Measurements from ENCODE around the gene GPC6.
"Not testable (repeated sequence)": the region's sequence is repeated elsewhere in the genome, so short reads cannot be mapped to it uniquely, and the experiment has no call there.

GPC6 gene

DNA sequence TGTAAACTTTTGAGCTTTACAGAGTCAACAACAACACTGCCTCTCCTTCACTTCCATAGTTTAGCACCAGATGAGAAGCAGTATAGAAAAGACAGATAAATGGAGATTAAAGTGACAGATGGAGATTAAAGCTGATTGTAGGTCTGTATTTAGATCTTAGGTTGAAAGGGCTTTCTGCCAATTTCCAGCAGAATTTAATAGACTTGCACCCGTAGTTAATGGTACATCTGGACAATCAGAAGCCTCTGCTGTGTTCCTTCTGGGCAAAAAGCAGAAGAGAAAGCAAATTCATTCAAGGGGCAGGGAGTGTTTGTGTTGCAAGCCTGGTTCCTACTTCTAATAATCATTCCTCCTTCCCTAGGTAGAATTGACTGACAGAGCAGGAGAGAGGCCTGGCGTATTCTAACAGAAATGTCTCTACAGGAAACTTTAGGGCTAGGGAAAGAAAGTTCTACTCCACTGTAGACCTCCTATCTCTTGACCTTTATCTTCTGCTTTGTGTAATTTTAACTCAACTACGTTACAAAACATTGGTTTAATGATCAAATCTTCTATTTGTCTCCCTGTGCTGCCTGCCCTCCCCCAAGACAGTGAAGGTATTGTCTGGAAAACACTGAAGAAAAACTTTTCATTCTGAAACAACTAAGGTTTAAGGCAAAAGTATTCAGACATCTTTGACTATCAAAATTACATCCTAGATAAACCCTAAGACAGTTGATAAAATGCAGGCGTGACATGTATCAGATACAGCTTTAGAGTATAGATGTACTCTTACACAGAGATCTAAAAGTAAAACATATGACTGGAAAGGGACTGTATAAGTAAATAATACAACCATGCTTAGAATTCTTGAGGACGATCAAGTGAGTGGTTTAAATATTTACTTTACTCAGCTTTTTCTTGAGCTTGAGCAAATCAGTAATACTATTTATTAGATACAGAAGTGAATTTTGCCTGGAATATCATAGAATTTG is 44.4 kb downstream of the GPC6 start:
- DNase-seq, result no peak

DNA sequence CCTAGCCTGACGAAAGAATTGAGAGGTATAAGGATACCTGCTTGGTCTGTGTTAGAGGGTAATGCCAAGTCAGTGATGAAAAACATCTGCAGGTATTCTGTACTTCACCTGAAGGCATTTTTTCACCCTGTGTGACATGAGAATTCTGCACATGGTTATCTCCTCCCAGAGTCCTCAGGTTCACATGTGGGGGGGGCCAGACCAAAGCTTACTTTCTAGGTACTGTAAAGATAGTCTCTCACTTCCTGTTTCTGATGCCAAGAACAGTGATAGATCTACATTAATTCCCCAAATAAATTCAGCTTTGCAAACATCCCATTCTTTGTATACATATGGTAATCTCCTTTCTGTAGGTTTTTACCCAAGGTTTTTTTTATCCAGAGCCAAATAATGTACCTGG is 53.4 kb downstream of the GPC6 start:
- DNase-seq, result no peak

DNA sequence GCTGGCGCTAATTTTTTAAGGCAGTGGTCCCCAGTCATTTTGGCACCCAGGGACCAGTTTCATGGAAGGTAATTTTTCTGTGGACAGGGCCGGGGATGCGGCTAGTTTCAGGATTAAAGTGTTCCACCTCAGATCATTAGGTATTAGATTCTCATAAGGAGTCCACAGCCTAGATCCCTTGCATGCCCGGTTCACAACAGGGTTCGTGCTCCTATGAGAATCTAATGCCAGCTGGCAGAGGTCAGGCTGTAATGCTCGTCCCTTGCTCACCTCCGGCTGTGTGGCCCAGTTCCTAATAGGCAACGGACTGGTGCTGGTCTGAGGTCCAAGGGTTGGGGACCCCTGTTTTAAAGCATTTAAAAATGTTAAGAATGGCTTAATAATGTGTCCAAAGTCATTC is 54.1 kb downstream of the GPC6 start:
- DNase-seq, result no peak

DNA sequence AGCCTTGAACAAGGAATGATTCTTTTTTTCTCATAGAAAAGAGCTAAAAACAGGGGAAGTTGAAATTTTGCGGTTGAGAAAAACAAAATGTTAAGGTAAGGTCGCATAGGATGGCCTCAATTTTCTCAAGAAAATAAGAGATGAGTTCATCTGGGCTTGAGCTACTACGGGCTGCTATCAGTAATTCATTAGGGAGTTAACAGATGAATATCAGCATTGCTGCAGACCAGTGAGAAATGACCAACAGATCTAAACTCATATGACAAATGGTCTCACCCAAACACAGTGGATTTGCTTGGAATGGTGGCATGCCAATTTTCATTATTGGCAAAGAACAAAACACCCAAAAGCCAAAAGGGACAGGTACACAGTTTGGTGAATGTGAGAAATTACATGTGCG is 56.6 kb downstream of the GPC6 start:
- DNase-seq, result no peak

DNA sequence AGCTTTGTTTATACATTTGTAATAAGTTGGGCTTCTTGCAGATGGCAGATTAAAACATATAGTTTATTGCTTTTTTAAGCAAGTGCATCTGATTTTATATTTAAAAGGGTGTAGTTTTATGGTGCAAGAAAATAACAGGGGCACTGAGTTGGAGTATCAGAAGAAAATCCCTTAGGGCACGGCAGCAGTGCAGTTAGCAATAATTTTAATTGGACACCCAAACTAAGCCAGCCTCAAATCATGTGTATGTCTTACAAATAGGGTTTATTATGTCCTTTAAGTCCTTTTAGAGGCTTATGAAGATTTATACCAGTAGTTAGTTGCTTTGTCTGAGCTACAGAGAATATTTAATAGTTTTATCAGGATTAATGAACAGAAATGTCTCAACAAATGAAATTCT is 57.5 kb downstream of the GPC6 start:
- no peak for DNase-seq

DNA sequence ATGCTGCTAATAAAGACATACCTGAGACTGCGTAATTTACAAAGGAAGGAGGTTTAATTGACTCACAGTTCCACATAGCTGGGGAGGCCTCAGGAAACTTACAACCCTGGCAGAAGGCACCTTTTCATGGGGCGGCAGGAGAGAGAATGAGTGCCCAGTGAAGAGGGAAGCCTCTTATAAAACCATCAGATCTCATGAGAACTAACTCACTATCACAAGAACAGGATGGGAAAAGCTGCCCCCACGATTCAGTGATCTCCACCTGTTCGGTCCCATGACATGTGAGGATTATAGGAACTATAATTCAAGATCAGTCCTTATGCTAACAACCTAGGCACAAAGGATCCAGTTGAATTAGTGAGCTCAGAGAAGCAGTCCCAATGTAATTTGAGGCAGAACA is 59.4 kb downstream of the GPC6 start:
- no peak for DNase-seq

DNA sequence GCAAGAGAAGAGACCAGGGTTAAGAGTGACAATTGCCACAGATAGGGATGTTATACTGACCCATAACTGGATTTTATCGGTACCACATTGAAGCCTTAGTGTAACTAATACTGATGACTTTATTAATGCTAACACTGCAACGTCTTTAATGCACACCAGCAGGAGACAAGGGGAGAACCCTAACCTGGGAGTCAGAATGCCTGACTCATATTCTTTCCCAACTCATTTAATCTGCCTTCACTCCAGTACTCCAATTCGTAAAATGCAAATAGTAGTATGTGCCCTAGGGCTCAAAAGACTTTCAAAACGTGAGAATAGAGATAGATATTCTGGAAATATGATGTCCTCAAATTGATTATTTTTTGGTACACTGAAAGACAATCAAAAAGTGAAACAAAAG is 62.4 kb downstream of the GPC6 start:
- no peak for DNase-seq

DNA sequence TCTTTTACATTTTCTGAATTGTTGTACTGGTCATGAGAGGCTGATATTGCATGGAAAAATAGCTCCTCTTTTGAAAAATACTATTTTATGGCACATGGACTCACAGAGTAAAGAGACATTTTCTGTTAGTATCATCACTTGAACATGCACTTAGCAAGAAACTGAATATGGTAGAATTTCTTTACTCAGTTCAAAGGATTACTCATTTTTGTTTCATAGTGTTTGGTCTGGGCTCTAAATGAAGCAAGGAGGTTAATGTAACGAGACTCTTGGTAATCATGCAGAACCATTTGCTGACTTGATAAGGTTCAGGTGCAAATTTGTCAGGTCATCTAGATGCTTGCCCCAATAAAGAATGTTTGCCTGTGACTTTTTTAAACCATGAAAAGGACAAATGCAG is 63.2 kb downstream of the GPC6 start:
- DNase-seq, result no peak

DNA sequence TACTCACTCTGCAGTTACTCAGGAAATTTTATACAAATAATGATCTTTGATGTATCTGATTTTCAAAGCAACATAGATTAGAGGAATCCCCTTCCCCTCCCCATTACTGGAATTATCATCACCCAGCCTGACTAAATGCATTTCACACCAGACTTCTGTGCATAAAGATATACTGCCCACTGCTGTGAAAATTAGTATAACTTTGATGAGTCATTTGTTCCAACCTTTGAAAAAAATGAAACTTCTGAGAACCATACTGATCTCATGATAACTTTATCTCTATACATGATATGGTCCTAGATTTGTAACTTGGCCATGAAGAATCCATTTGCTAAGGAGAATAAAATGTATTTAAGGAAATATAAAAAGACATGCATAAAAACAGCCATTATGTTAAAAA is 63.9 kb downstream of the GPC6 start:
- no peak for DNase-seq

DNA sequence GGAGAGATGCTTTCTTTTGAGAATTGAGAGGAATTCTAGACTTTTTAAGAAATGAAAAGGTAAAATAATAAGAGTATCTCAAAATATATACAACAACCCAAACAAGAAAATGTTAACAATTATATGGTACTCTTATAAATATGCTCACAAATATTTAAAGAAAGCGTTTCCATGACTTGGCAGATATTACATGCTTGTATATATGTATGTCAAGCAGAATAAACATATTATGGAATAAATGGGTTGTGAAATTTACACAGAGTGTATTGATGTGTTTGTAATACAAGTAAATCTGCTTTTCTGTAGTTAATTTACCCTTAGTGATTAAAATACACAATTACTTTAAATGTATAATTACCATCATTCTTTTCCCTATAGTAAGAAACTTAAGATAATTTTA is 65.8 kb downstream of the GPC6 start:
- DNase-seq, result no peak

DNA sequence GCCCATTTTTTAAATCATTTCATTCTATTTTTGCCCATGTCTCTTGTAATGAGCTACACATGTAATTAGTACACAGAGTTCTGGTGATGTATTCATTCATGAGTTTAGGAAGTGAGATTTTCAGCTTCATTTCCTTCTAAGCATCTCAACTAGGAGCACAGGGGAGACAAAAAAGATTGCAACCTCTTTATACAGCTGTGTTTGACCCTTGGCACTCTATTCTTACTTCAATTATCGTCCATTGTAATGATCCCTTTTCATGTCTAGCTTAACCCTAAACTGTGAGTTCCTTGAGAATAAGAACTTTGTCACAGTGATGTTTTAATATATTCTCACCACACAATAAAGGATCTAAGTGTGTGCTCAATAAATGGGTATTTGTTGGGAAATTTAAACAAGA is 67.1 kb downstream of the GPC6 start:
- no peak for DNase-seq

DNA sequence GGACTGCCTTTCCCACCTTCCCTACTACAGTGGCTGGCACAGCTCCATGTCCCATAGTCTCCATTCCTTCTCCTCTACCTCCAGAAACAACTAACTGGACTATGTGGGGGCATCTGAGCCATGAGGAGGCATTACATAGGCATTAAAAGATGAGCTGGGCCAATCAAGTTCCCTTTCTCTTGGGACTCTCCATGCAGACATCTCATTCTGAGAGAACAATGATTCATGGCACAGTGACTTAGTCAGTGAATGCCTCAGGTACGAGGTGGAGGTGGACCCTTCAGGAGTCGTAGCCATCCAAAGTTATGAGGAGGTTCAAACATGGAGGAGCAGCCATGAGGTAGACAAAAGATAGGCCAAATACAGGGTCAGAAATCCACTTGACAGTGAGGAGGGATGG is 70.0 kb downstream of the GPC6 start:
- DNase-seq, result no peak

DNA sequence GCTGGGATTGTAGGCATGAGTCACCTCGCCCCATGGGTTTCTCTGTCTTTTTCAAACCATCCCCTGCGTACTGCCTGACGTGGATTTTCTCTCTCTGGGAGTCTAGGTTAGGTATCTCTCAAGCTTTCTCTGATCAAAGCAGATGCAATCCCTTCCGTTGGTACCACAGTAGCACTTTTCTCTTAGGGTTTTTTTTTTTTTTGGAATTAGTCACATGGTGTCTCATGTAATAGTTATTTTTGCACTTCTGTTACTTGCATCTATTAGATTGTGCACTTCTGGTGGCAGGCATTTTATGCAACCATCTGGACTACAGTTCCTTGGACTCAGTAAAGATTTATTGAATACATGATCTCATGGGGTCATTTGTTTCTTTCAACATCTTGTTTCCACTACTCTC is 72.1 kb downstream of the GPC6 start:
- DNase-seq, result no peak

DNA sequence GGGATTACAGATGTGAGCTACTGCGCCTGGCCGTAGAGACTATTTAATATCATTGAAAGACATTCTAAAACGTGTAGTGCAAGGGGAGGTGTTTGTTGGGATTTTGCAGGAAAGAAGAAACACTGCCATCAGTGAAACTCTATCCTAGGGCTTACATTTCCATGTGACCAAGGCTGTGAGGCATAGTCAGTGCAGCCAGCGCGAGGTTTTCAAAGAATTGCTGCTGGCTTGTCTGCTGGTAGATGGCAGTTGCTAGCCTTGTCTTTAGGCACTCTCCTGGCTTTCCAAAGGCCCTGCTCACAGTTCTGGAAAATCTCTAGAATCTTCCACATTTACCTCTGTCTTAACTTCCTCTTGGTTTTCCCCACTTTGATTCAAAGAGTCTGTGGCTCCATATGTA is 77.5 kb downstream of the GPC6 start:
- DNase-seq, result no peak

DNA sequence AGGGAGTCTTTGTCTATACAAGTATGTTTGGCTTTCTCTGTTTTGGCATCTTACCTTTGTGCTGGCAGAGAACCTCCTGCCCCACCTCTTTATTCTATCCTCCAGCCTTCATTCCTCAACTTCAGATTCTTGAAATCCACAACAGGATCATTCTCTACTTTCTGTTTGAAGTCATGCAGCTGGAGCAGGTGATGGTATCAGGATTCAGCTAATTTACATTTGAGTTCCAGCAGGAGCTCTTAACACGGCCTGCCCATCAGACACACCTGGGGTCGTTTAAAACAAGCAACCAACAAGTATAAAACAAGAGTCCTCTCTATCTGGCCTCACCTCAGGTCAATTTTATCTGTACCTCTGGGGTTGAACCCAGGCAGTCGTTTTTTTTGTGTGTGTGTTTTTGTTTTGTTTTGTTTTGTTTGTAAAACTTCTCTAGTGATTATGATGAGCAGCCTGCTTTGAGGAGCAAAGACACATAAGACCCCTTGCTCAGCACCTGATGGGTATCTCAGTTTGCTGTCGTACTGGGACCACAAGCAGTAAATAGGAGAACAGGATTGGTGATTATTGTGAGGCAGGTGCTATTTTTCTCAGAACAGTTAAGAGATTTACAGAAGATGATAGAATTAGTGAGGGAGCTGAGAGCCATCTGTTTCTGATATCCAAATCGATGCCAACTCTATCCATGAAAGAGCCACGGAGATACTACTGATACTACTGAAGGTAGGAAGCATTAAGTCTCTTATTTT is 78.4 kb downstream of the GPC6 start:
- no peak for DNase-seq

DNA sequence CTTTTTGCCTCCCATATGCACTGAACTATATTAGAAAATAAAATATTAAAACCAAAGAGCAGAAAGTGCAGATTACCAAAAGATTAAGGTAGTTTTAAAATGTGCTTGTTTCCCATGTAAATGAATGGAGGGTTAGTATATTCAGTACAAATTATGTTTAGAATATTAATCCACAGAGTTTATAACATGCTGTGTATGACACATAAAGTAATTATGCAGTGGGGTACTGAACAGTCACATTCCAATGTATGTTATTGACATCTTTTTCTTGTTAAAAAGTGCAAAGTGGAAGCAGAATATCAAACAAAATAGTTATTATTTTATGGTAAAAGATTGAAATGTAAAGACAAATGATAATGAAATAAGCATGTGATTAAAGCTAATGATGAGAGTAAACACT is 79.3 kb downstream of the GPC6 start:
- no peak for DNase-seq

DNA sequence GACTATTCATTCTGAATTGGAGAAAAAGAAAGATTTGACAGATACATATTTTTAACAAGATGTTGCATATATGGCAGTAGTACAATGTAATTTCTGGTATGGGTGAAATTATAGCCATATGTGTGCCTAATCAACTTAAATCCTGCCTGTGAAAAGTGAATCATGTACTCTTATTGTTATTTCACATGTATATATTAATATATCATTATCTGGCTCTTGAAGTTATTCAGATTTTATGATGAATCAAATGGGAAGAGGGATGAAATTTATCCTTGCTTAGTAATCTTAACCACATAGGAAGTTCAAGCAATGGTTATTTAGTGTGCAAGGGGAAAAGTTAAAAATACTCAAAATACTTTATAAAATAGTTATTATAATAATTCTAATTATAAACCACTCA is 80.5 kb downstream of the GPC6 start:
- DNase-seq, result no peak

DNA sequence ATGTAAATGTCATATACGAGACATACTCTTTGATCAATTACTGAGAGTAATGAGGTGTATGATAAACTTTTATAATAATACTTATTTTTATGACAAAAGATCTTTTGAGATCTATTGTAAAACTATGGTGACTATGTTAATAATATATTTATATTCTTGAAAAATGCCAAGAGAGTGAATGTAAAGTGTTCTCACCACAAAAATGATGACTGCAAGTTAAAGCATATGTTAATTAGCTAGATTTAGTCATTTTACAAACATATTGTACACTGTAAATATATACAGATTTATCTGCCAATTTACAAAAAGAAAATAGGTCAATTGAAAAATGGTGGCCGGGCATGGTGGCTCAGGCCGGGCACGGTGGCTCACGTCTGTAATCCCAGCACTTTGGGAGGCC is 81.0 kb downstream of the GPC6 start:
- DNase-seq, result no peak

DNA sequence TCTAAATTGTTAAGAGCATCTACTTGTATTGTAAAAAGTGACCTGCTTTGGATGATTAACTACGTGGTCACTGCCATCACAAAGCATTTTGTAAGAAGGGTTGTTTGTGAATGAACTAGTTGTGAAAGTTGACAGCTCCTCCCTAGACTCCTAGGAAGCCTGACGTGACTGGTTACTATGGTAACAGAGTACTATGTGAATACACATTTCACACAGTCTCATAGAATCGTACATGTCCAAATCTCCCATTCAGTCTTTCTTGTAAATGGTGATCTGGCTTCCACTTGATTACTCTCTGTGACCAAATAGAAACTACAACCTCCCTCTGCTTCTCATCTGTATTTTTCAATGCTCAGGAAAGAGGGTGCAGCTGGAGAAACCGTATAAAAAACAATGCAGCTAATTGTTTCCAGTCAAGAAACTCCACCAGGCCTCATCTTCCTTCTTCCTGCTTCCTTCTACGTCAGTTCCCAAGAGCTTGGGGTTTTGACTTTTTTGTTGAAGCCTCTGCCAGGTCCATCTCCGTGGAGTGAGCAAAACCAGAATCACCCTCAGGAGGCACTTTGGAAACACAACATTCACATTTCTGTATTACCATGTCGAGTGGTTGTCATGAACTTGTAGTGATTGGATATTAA is 83.4 kb downstream of the GPC6 start:
- no peak for DNase-seq

DNA sequence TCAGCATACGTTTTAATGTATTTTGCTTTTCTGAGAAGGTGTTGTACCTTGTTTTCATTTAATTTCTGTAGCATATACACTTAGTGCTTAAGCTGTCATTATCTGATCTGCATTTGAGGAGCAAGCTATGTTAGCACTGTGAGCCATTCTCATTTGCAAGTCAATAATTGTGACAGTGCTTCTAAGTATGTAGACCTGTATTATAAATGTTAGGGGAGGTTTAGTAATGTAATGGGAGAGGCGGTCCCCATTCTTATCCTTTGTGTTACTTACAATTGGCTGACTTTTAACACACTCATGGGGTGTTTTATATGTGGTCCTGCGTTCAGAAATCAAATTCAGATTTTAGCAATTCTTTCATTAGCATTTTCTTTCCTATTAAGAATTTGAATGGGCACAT is 90.2 kb downstream of the GPC6 start:
- no peak for DNase-seq

DNA sequence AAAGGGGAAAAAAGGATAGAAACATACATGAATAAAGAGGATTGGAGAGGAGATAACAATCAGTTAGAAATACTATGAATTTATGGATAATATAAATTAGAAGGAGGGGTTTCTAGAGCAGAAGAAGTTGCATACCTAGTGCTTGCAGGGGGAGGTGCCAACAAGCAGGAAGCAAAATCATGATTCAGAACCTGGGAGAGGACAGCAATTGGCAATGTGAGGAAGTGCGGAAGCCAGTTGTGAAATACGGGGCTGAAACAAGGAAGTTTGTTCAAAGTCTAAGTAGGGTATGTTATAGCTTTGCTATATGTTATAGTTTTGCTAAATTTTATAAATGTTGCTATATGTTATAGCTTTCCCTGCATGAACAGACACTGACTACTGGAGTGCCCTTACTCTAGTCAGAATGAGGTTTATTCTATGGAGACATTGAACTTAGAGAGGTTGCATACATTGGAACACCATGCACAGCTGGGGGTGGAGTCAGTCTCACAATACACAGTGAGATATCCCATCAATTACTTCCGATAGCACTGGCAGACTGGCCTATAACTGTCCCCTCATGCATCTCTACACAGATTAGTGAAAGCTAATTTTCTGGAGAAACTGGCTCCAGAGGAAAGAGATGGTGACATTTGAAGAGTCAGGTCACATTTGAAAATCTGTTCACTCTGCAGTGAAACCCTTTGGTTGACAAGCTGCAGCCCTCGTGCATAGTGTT is 92.1 kb downstream of the GPC6 start:
- no peak for DNase-seq

DNA sequence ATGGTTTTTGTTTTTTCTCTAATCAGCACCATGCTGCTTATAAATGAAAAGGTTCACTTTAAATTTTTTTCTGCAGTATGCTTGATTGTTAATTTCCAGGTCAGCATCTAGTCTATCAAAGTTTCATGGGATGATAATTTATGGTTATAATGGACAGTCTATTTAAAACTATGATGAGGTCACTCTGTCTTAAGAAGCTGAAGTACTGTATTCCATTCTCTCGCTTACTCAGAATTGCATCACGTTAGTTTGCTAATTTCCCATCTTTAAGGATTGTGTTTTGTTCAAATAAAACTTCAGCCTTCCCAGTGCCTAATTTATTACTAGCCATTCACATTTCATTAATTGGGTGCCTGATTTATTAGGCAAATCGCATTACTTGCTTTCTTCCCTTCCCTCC is 94.3 kb downstream of the GPC6 start:
- DNase-seq, result no peak

DNA sequence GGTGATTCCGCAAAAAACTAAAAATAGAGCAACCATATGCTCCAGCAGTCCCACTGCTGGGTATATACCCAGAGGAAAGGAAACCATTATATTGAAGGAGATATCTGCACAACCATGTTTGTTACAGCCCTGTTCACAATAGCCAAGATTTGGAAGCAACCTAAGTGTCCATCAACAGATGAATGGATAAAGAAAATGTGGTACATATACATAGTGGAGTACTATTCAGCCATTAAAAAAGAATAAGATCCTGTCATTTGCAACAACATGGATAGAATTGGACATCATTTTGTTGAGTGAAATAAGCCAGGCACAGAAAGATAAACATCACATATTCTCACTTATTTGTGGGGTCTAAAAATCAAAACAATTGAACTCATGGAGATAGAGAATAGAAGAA is 97.3 kb downstream of the GPC6 start:
- not testable (repeated sequence) for DNase-seq
